ENCODE measurements around the gene MMRN2. TPM values are rescaled to one million over a fixed set of nuclear protein-coding genes. Genes with fewer than 3 reads are reported as not detected.

The MMRN2 gene
- total and polyA plus RNA-seq, 2 of the 8 experiments (the other 6 are each of a cell fraction or from before 2014, with no cell fraction given), result 1.2 TPM

DNA sequence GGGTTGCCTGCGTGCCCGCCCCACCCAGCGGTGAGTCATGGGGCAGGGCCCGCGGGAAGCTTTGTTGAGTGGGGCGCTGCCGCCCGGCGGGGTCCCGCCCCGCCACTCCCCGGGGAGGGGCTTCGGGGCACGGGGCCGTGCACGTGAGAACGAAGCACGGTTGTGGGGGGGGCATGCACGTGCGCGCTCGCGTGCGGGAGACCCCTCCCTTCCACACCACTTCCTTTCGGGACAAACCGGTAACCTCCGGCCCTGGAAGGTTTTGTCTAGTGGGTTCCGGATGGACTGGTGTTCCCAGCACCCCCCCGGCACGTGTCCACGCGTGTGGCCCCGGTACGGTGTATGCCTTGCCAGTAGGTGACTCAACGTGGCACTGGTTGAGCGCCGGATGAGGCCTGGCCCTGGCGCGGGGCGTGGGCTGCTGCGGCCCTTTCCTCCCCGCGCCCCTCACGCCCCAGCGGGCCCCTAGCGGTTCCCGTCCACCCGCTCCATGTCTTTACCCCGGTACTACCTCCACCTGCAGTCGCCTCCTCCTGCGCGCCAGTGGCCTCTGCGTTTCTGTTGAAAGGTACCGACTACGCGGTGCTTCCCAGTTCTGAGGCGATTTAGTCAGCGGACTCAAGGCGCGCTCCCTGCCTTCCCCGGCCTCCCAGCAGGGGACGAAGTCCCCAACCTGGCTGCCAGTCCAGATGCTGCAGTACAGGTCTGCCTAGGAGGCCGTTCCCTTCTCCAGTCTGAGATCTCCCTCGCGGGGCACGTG, 14.0 kb upstream of the MMRN2 start:
- no peak overlapping the region for H3K23ac ChIP-seq (ENCODE audit: insufficient read length)
- ChIA-PET POLR2A (ENCODE audit: partially characterized antibody) (interaction anchor here (0.9 to 3.2 kb wide), 9 partner anchors 10 to 121 kb away, joined by 3 to 14 read pairs (median 5); partner anchors contain the start of gene SNCG), CTCF (ENCODE audit: partially characterized antibody) (interaction anchor here (0.8 to 22.5 kb wide), 5 partner anchors 11 to 86 kb away, joined by 3 to 975 read pairs (median 7); partner anchors contain the start of genes MMRN2 and SNCG)
- peaks cover 12% of the 10 kb centered on the region; the same call in 1 of the 2 replicates for H3K23me2 ChIP-seq (ENCODE audit: low read depth, low read length)
- no peak overlapping the region for H2BK120ac ChIP-seq (replicated peaks; ENCODE audit: low read depth, low read length)
- no peaks in the 10 kb centered on the region for H3K79me2 ChIP-seq (ENCODE audit: control insufficient read depth in 1 of 2, insufficient read depth in 2 of 2, low read length in 2 of 2)
- peak overlapping the region; percentile 33 to 59 (median 38); a peak in 4 of 7 replicates for H3K9ac ChIP-seq (replicated peaks in 1 of 4; ENCODE audit: extremely low read depth in 1 of 4, low read depth in 3 of 4, low read length in 3 of 4)
- H3K14ac ChIP-seq (ENCODE audit: insufficient read length), result no peak overlapping the region
- WGBS, 2 experiments (ENCODE audit: extremely low coverage in 1 of 2, insufficient coverage in 1 of 2, insufficient read length in 1 of 2, insufficient replicate concordance in 2 of 2, low coverage in 1 of 2, low lambda C conversion rate in 2 of 2, missing lambda C conversion rate in 1 of 2), result 7% methylated on average over 41 of the region's 66 CpGs; no CpG with 5 or more reads in 1 of the 2 experiments
- H3K79me1 ChIP-seq (ENCODE audit: low read depth, low read length), result no peaks in the 10 kb centered on the region
- peak overlapping the region; percentile 96 for H4K8ac ChIP-seq (ENCODE audit: extremely low read depth, insufficient read depth, low read length)
- H3K27me3 ChIP-seq (replicated peaks in 1 of 4; ENCODE audit: control insufficient read depth in 3 of 4, extremely low read depth in 1 of 4, insufficient read depth in 3 of 4, low read length in 3 of 4), result peaks cover 1 to 20% (median 16%) of the 10 kb centered on the region in 4 experiments
- peak overlapping the region; percentile 21 for H4K5ac ChIP-seq (ENCODE audit: insufficient read length, low read depth, low read length)
- FAIRE-seq (no peak), DNase-seq (ENCODE audit: low read depth in 1 of 2, low spot score in 2 of 2) (peak in 1 of 2 experiments; percentile 77)
- H2BK20ac ChIP-seq (ENCODE audit: low read length), result no peak overlapping the region
- H3K4me2 ChIP-seq (ENCODE audit: insufficient read depth in 1 of 2, low read depth in 2 of 2, low read length in 2 of 2), result peak overlapping the region; percentile 68 to 75
- no peaks in the 10 kb centered on the region for H3K36me3 ChIP-seq (ENCODE audit: control insufficient read depth in 2 of 4, insufficient read depth in 4 of 4, low read length in 3 of 4)
- peak overlapping the region; percentile 92 for H3K4ac ChIP-seq (replicated peaks; ENCODE audit: insufficient read length, low read depth, low read length)
- peak overlapping the region; percentile 92; the same call in 1 of the 2 replicates for H2BK15ac ChIP-seq (ENCODE audit: low read length)
- peak overlapping the region; percentile 78 for H4K91ac ChIP-seq (replicated peaks; ENCODE audit: insufficient read length, low read length)
- H2BK12ac ChIP-seq (ENCODE audit: low read depth, low read length), result peak overlapping the region; percentile 87; the same call in 1 of the 2 replicates
- no peak overlapping the region for H2AK5ac ChIP-seq (ENCODE audit: low read depth, low read length)
- H3K9me3 ChIP-seq (ENCODE audit: insufficient read depth in 2 of 2, low read depth in 1 of 2, low read length in 1 of 2), result no peaks in the 10 kb centered on the region
- H3K18ac ChIP-seq (ENCODE audit: extremely low read depth, low read length), result peak overlapping the region; percentile 93
- H4K20me1 ChIP-seq (replicated peaks in 1 of 2; ENCODE audit: control insufficient read depth in 1 of 2, insufficient read depth in 2 of 2, low read length in 2 of 2), result no peaks in the 10 kb centered on the region
- peak overlapping the region; percentile 14; the same call in 1 of the 2 replicates for H2AFZ ChIP-seq (ENCODE audit: low read length)
- peaks cover 4 to 34% (median 27%) of the 10 kb centered on the region in 4 experiments for H3K4me1 ChIP-seq (replicated peaks in 1 of 4; ENCODE audit: control insufficient read depth in 3 of 4, insufficient read depth in 4 of 4, low read length in 3 of 4)
- H3K4me3 ChIP-seq (ENCODE audit: extremely low read depth in 1 of 4, insufficient read depth in 2 of 4, low read depth in 3 of 4, low read length in 4 of 4), result peak overlapping the region; percentile 34 to 68 (median 46)
- no peak overlapping the region for H3K27ac ChIP-seq (ENCODE audit: low read depth, low read length)
- H3K56ac ChIP-seq (replicated peaks; ENCODE audit: insufficient read length, low read depth, low read length), result no peak overlapping the region
- peak overlapping the region; percentile 66; the same call in 1 of the 2 replicates for H2BK5ac ChIP-seq (ENCODE audit: low read depth, low read length)
- TF ChIP-seq KDM1A (IDR thresholded peaks at IDR 0.05; ENCODE audit: borderline replicate concordance, low read length) (peak; percentile 58; the same call in 1 of the 2 replicates), GABPA (IDR thresholded peaks at IDR 0.05; ENCODE audit: borderline replicate concordance, insufficient read depth, low read length) (no peak), ASH2L (IDR thresholded peaks at IDR 0.05; ENCODE audit: low read length) (peak; percentile 78), TCF12 (IDR thresholded peaks at IDR 0.05; ENCODE audit: low read depth, low read length) (no peak), SUZ12 (IDR thresholded peaks at IDR 0.05; ENCODE audit: low read length) (0 out of 2 replicates have a peak, but pooled peaks have one; percentile 35), BACH1 (IDR thresholded peaks at IDR 0.05; ENCODE audit: low read length) (peak; percentile 42), NRF1 (IDR thresholded peaks at IDR 0.05; ENCODE audit: low read depth, low read length) (no peak), RAD21 (IDR thresholded peaks at IDR 0.05 in 1 of 2, conservative IDR thresholded peaks at IDR 0.05 in 1 of 2; ENCODE audit: low read depth in 2 of 2, low read length in 2 of 2) (no peak; a peak in 1 of 4 replicates), RBBP5 (IDR thresholded peaks at IDR 0.05; ENCODE audit: borderline replicate concordance, low read depth, low read length) (peak; percentile 53; the same call in 1 of the 2 replicates), CBX5 (IDR thresholded peaks at IDR 0.05; ENCODE audit: low read depth, low read length) (no peak)
- TF ChIP-seq, protein P1, sequence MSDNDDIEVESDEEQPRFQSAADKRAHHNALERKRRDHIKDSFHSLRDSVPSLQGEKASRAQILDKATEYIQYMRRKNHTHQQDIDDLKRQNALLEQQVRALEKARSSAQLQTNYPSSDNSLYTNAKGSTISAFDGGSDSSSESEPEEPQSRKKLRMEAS (IDR thresholded peaks at IDR 0.05), result peak; percentile 92
